NOMO-1 treated with DMSO at 0.1 percent for 48 hours (cell line): ENCODE measurements around the gene GFRA4.
A peak's percentile ranks its signal among the peaks of the same experiment; 100 is the strongest.

ENCODE experiments used
- DNase-seq: peaks from one replicate; lab custom pipeline; 2025; ENCODE audit not compliant: unreplicated experiment; lab: John Stamatoyannopoulos, UW

The GFRA4 gene, protein sequence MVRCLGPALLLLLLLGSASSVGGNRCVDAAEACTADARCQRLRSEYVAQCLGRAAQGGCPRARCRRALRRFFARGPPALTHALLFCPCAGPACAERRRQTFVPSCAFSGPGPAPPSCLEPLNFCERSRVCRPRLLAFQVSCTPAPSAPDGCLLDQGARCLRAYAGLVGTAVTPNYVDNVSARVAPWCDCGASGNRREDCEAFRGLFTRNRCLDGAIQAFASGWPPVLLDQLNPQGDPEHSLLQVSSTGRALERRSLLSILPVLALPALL

DNA sequence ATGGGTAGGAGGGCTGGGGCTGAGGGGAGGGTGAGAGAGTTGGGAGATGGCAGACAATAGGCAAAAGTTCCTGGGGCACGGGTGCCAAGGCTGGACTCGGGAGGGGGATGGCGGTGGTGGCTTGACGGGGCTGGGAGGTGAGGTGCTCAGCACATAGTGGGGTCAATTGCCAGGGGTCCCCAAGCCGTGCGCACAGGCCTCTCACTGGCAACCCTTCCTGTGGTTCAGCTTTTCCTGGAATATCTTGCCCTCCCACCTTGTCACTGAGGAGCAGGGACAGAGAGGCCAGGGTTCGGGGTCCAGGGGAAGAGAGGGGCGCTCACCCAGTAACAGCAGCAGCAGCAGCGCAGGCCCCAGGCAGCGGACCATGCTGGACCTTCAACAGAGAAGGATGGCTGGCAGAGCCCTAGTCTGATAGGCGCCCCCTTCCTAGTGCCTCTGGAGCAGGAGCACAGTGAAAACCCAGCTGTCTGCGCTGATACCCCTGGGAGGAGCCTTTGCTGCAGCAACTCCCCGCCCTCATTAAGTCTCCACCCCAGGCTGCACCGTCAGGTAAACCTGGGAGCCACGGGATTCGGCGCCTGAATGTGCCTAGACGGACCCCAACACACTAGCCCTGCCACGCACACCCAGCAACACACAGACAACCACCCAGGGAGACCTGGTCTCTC lies at the start of gene GFRA4:
Gene GFRA4 (minus strand): TSS at position 369 of the 671 bp plus-strand sequence. CDS start 0 bp downstream, at position 369.
- DNase-seq = no peak

DNA sequence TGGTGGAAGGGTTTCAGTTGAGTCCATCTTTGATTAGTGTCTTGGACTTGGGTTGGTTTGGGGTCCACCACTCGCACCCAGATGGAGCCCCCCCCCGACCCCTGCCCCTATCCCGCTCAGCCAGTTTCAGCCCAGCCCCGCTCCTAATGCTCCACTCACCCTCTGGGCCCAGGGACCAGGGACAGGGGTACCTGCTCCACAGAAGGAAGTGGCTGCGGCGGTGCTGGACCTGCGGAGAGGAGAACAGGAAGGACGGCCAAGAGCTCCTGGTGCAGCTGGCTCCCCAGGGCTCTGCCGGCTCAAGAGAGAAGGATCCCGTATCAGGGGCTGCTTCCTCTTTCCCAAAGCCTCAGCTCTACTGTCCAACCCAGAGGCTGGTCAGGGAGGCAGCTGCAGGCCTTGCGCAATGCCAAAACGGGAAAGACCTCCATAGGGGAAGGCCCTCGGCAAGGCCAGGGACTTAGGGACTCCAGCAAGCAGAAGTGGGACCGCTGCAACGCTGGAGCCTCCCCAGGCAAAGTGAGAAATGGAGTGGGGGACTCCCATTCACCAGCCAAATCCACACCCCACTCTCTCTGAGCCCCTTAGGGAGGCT lies 49.2 kb upstream of the GFRA4 start, which contains the start of gene SIGLEC1:
Gene SIGLEC1 (minus strand): TSS at position 322 of the 595 bp plus-strand sequence. CDS start 5,472 bp downstream, outside the sequence.
- peak; percentile 86 for DNase-seq

DNA sequence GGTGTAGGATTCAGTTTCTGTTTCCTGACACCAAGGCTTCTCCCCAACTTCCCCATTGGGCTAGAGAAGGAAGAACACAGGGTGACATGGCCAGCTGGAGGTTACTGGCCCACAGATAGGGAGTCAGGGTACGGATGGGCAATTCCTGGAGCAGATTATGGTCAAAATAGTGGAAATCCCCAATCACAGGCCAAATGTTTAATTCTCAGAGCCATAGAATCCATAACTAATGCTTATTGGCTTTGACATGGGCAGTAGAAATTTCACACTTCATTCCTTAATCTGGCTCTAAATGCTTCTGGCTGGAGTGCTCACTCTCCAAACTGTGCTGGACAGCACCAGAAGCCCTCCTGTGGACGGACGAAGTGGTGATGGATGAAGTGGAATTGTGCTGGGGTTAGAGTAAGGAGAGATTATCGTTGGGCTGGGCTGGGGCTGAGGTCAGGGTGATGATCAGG lies 48.3 kb upstream of the GFRA4 start:
- no peak for DNase-seq

DNA sequence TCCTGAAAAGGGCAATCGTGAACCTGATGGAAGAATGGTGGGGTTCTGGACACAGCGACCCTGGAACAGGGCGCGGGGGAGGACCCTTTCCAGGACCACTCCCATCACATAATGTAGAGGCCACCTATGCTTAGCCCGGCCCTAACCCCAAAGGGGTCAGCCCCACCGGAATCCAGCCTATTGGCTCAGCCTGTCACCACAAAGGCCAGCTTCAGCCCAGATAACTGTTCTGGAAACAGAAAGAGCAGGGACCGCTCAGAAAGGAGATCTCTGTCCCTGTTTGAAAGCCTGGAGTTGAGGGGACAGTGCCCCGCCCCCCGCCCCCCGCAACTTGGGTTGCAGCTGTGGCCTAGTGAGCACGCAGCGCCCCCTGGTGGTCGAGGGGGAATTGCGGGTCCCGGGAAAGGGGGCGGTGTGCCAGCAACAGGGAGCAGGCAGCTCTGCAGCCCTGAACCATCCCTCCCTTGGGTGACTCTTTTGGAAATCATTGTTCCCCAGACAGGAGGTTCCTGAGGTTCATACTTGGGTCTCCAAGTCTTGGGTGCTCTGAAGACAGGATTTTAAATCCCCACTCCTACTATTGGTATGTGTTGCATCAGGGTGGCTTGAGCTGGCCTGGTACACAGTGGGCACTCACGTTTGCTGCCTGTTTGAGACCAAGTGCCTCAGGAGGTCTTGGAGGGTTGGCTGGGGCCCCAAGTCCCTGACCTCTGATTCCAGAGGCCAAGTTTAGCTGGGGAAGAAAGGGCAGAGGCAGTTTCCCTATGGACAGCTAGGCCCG lies 47.7 kb upstream of the GFRA4 start:
- peak; percentile 13 for DNase-seq

DNA sequence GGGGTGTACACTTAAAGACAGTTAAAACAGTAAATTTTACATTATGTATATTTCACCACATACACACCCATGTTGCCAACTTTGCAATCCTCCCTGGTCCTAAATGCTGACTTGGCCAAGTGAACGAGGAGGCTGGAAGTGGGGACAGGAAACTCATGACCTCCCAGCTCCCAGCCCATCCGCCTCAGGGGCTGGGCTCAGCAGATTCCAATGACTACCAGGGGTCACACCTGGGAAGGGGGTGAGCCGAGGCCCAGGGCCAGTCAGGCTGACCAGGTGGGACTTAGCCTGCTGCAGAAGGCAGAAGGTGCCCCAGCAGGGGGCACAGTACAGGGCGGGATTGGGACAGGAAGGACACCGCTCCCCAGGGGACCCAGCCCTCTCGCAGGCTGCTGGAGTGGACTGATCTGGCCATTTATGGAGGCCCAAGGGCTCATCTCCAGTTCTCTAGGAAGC lies 46.8 kb upstream of the GFRA4 start:
- no peak for DNase-seq

DNA sequence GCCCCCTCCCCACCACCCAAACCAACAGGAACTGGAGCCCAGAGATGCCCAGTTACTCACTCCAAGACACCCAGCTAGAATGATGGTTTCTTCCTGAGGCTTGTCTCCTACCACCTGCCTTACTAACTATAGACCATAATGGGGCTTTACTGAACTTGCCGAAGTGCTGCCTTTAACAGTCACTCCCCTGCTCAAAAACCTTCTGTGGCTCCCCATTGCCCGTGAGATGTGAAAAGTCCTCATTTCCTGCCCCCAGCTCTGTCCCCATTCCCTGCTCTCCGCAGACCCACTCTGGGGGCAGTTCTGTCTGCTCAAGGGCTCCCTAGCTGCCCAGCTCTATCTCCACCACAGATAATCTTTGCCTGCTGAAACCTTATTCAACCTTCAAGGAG lies 44.3 kb upstream of the GFRA4 start:
- no peak for DNase-seq

DNA sequence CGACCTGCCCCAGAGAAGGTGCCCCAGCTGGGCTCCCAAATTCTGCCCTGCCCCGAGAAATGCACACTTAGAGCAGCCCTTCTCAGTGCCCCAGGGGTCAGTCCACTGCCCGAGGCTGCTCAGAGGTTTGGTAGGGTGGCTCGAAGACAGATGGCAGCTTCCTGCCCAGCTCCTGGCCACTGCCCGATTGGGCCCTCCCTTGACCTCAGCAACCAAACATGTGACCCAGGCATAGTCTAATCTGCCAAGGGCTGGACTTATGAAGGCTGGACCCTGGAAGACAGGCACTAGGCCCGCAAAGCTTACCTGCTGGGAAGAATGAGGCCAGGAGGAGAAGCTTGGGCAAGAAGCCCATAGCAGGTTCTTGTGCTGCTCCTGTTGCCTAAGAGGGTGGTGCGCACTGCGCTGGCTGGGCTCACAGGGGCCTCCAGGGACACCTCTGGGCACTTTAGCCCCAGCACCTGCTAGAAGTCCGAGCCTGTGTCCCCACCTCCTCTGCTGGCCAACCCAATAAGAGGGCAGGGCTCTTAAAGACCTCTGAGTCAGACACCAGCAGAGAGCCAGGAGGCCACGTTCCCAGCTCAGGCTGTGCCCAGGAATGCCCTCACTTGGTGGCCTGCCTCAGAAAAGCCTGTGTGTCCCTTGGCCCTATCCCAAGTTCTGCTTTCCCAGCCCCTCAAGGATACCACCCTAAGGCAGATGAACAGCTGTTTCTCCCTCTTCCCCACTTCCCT lies 43.7 kb upstream of the GFRA4 start:
- DNase-seq = no peak

DNA sequence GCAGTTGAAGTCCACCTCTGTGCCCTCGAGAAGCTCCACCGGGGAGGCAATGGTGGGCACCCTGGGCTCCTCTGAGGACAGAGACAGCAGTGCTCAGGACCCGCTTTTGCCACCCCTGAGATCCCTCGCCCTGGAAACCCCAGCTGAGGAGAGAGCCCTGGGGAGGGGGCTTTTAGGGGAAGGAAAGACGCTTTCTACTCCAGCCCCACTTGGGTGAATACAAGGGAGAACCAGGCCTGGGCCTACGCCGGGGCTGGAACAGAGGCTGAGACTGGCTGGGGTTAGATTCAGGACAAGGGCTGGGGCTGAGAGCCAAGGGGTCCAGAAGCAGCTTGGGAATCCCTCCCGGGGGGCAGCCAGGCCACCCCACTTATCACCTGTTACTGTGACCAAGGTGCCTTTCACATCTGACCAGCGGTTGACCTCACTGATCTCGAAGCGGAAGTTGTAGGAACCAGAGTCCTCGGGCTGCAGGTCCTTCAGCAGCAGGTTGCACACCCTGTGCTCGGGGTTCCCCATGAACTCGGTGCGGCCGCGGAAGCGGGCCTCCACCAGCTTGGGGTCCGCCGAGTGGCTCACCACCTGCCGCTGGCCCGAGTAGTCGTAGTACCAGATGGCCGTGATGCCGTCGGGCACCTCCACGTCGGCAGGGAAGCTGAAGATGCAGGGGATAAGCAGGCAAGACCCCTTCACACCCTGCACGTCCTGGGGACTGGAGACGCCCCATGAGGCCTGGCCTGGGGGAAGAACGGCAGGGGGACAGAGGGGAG lies 43.0 kb upstream of the GFRA4 start:
- DNase-seq = no peak

DNA sequence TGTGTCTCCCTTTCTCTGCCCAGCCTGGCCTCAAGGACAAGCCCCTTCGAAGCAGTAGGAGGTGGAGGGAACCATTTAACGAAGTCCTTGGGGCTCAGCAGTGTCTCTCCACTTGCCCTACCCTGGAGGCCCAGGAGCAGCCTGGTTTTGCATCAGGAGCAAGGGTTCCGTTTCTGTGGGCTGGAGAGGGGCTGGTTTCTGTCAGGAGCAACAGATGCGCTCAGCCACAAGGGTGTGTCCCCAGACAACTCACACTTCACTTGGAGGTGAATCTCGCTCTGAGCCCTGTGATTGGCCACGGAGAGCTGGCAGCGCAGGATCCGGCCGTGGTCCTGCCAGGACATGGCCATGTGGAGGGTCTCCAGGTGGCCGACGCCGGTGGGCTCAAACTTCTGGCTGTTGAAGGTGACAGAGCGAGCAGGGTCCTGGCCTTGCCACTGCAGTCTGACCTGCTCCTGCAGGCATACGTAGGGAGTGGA lies 42.3 kb upstream of the GFRA4 start:
- DNase-seq = no peak

DNA sequence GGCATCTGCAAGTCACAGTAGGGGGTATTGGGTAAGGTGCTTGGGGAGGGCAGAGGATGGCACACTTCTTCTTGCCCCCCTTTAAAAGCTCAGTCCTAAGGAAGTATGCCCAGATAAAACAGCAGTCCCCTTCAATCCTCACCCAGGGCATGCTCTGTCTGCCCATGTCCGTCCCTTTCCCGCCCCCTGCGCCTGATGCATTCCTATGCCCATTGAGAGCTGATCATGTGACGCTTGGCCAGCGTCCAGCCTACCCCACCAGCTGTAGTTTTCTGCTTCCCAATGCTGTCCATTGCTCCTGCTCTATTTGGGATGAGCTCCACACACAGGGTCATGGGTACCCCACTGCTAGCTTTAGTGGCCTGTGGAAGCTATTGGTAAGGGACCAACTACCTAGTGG lies 40.9 kb upstream of the GFRA4 start:
- DNase-seq = no peak

DNA sequence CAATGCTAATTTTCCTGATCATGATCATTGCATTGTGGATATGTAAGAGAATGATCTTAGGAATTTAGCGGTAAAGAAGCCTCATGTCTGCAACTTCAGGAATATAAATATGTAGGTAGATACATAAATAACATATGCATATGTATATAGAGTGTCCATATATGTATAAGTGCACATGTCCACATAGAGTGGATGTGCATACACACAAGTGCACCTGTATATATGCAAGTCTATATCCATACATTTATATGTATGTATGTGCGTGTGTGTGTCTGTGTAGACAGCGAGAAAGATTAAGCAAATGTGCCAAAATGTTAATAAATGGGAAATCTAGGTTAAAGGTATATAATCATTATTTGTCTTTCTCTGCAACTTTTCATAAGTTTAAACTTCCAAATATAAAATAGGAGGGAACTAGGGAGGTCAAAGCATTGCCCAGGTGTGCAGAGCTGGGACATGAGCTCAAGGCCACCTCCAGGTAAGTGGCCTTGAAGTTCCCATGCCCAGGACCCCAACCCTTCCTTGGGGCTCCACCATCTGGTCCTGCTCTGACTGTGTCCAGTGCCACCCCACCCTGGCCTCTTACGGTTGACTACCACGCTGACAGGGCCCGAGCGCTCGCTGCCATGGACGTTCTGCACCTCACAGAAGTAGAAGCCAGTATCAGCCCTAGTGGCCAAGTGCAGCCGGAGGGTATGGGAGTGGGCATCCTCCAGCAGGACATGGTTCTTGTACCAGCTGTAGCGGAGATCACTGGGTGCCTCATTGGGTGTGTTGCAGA lies 39.6 kb upstream of the GFRA4 start:
- DNase-seq = no peak

DNA sequence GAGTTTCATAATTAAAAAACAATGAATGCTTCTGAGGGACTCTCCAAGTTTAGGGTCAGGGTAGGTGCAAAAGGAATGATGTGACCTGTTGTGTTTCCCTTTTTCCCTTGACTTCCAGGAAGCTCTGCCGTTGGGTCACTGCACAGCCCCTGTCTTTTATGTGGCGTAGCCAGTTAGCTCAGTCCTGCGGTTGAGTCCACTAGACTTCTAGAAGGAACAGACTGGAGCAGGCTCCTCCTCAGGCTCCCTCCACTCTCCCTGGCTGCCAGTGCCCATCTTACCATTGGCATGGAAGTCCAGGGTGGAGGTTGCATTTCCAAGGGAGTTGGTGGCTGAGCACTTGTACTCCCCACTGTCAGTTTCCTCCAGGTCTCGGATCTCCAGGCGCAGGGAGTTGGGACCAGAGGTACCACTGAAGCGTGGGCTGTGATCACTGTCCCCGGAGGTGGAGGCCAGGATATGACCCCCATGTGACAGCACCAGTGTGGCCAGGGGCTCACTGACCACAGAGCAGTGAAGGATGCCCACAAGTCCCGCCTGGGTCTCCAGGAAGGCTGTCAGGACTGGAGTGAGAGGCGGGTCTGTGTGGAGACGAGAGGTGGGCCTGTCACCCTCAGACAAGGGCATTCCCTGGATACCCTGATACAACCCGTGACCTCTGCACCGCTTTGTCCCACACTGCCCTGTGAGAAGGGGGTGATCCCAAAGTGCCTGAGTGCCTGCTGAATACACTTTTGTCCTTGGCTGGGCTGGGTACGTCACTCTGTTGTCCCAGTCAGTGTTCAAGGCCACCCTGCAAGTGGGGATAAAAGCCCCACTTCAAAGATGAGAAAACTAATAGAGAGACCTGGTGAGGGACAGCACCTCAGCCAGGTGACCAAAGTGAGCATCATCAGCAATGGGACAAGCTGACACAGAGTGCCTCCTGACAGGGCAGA lies 38.1 kb upstream of the GFRA4 start:
- no peak for DNase-seq

DNA sequence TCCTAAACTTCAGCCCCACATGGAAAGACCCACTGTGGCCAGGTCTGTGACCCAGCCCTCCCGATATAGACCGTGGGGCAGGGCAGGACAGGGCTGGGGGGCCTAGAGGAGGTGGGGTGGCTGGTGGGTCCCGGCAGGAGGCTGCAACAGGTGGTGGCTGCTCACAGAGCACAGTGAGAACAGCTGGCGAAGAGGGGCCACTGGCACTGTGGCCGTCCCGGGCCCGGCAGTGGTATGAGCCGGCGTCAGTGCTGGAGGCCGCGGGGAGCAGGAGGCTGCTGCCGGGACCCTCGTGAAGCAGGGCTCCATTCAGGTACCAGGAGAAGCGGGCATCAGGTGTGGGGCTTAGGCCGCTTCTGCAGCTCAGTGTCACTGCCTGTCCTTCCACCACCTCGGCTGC lies 35.8 kb upstream of the GFRA4 start:
- no peak for DNase-seq

DNA sequence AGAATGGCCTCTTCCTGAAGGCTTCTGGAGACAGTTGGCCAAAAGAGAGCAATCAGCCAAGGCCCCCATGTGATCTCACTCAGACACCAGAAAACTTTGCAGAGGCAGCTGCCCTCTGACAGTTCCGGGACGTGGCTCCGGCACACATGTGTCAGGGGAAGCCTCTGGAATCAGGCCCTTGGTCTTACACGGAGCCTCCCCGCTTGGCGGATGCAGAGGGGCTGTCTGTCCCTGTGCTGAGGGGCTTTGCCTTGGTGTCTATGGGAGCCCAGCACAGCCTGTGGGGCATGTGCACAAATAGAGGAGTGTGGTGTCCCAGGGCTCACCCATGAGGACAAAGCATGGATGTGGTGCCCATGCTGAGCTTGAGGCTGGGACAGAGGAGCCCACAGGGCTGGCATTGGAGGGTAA lies 35.4 kb upstream of the GFRA4 start:
- no peak for DNase-seq

DNA sequence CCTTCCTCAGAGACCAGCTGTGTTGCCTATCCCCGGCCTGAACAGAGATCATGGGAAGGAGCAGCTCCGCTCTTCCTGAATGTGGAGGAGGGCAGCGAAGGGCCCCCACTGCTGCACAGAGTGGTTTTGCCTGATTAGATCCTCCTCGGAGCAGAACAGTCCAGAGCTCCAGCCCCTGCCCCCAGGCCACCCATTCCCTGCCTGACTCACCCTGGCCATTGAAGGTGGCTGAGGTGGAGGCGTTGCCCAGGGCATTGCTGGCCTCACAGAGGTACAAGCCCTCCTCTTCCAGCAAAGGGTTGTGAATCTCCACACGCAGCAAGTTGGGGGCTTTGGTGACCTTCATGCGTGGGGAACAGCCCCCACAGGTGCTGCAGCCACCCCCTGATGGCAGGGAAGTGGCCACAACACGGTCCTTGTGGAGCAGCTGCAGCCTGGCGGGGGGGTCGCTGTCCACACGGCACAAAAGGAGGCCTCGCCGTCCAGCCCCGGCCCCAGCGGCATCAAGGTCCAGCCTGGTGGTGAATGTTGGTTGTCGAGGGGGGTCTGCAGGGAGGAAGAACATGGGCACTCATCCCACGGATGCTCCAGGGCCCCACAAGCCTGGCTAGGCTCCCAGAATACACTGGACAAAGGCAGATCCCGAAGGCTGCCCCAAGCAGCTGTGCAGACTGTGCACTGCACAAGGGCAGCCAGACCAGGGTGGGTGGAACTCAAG lies 34.5 kb upstream of the GFRA4 start:
- DNase-seq = no peak

DNA sequence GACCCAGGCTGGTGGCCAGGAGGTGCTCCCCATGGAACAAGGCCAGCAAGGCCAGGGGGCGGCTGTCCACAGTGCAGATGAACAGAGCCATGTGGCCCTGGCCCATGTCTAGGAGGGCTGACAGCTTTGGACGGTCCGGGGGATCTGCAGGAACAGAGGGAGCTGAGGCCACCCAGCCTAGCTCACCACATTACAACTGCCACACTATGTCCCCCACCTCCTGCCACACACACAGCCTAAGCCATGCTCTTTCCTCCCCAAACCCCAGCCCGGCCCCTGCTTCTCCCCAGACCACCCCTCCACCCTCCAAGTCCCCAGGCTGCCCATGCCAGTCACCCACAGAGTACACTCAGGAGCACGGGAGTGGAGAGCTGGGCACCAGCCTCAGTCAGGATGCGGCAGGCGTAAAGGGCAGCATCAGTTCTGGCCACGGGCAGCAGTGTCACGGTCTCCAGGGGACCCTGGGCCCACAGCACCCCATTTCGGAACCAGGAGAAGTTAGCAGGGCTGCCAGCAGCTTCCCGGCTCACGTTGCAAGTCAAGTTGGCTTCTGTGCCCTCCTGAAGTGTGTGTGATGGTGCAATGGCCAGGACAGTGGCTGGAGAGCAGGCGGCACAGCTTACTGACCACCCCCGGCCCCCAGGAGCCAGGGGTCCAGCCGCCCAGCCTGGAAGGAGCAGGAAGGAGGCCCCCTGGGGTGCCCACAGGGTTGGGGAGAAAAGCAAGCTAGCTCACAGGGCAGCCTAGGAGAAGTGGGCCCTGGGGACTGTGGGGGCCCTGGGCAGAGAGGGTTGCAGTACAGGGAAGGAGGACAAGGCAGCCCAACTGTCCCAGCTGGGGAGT lies 33.8 kb upstream of the GFRA4 start:
- no peak for DNase-seq
